IPS-18c (cell line): ENCODE results near the gene DPF3.

Experiments
- H3K4me3 ChIP-seq: 2 replicates; pipeline ENCODE4 v1.7.0; 2013; ENCODE audit warnings: low read depth, mild to moderate bottlenecking, low read length, moderate library complexity; ENCODE audit not compliant: insufficient read depth
- H3K9me3 ChIP-seq: one replicate; pipeline ENCODE4 v1.6.1; 2013; ENCODE audit warnings: mild to moderate bottlenecking, low read length, moderate library complexity; ENCODE audit not compliant: control insufficient read depth, insufficient read depth

Gene DPF3

GRCh38 chr14:72709916-72710611 lies 183.8 kb downstream of the DPF3 start:
- Histone ChIP-seq H3K9me3 (peaks cover 2% of the 10 kb centered on the region), H3K4me3 (no peak overlapping the region)

GRCh38 chr14:72708708-72709475 lies 185.0 kb downstream of the DPF3 start:
- Histone ChIP-seq H3K4me3 (no peak overlapping the region), H3K9me3 (peaks cover 2% of the 10 kb centered on the region)

- Histone ChIP-seq H3K9me3 (no peaks in the 10 kb centered on the region), H3K4me3 (no peak overlapping the region)
Measured at GRCh38 chr14:72708222-72708621, 185.7 kb downstream of the DPF3 start.

GRCh38 chr14:72706485-72706884 lies 187.4 kb downstream of the DPF3 start:
- Histone ChIP-seq H3K4me3 (no peak overlapping the region), H3K9me3 (no peaks in the 10 kb centered on the region)

GRCh38 chr14:72704502-72704901 lies 189.4 kb downstream of the DPF3 start:
- Histone ChIP-seq H3K4me3 (no peak overlapping the region), H3K9me3 (no peaks in the 10 kb centered on the region)

GRCh38 chr14:72701605-72702004 lies 192.3 kb downstream of the DPF3 start:
- H3K9me3 ChIP-seq, result no peaks in the 10 kb centered on the region

GRCh38 chr14:72701237-72701565 lies 192.7 kb downstream of the DPF3 start:
- no peak overlapping the region for H3K4me3 ChIP-seq
- no peaks in the 10 kb centered on the region for H3K9me3 ChIP-seq

More at GRCh38 chr14:72701605-72702004, 192.3 kb downstream of the DPF3 start:
- H3K4me3 ChIP-seq, result no peak overlapping the region

GRCh38 chr14:72700338-72701236 lies 193.3 kb downstream of the DPF3 start:
- no peaks in the 10 kb centered on the region for H3K9me3 ChIP-seq
- H3K4me3 ChIP-seq, result no peak overlapping the region

- no peaks in the 10 kb centered on the region for H3K9me3 ChIP-seq
- no peak overlapping the region for H3K4me3 ChIP-seq
Measured at GRCh38 chr14:72699852-72700257, 194.0 kb downstream of the DPF3 start.

- Histone ChIP-seq H3K4me3 (no peak overlapping the region), H3K9me3 (no peaks in the 10 kb centered on the region)
Measured at GRCh38 chr14:72699443-72699842, 194.5 kb downstream of the DPF3 start.

GRCh38 chr14:72692696-72693095 lies 201.2 kb downstream of the DPF3 start:
- peaks cover 2% of the 10 kb centered on the region for H3K9me3 ChIP-seq
- H3K4me3 ChIP-seq, result no peak overlapping the region

- Histone ChIP-seq H3K4me3 (no peak overlapping the region), H3K9me3 (peaks cover 2% of the 10 kb centered on the region)
Measured at GRCh38 chr14:72690324-72690723, 203.6 kb downstream of the DPF3 start.

- Histone ChIP-seq H3K9me3 (peaks cover 2% of the 10 kb centered on the region), H3K4me3 (no peak overlapping the region)
Measured at GRCh38 chr14:72688990-72689671, 204.8 kb downstream of the DPF3 start.

GRCh38 chr14:72686832-72687231 lies 207.1 kb downstream of the DPF3 start:
- H3K9me3 ChIP-seq, result peaks cover 2% of the 10 kb centered on the region
- no peak overlapping the region for H3K4me3 ChIP-seq

- no peak overlapping the region for H3K4me3 ChIP-seq
- H3K9me3 ChIP-seq, result no peaks in the 10 kb centered on the region
Measured at GRCh38 chr14:72686101-72686500, 207.8 kb downstream of the DPF3 start.

GRCh38 chr14:72685456-72685855 lies 208.4 kb downstream of the DPF3 start:
- no peak overlapping the region for H3K4me3 ChIP-seq

GRCh38 chr14:72683787-72684186 lies 210.1 kb downstream of the DPF3 start:
- Histone ChIP-seq H3K4me3 (no peak overlapping the region), H3K9me3 (no peaks in the 10 kb centered on the region)

More at GRCh38 chr14:72685456-72685855, 208.4 kb downstream of the DPF3 start:
- no peaks in the 10 kb centered on the region for H3K9me3 ChIP-seq
